Stimulated activated CD4-positive, alpha-beta T cell treated with anti-CD3 and anti-CD28 coated beads, Interleukin-4, amount 100 ng/mL, for 4 hours (primary cell): ENCODE measurements around the gene HOXB4.

ENCODE experiments used
- DNase-seq, 2 experiments: peaks; one replicate each; pipeline ENCODE4 v3.0.0-alpha.2; 2020

The HOXB4 gene

DNA sequence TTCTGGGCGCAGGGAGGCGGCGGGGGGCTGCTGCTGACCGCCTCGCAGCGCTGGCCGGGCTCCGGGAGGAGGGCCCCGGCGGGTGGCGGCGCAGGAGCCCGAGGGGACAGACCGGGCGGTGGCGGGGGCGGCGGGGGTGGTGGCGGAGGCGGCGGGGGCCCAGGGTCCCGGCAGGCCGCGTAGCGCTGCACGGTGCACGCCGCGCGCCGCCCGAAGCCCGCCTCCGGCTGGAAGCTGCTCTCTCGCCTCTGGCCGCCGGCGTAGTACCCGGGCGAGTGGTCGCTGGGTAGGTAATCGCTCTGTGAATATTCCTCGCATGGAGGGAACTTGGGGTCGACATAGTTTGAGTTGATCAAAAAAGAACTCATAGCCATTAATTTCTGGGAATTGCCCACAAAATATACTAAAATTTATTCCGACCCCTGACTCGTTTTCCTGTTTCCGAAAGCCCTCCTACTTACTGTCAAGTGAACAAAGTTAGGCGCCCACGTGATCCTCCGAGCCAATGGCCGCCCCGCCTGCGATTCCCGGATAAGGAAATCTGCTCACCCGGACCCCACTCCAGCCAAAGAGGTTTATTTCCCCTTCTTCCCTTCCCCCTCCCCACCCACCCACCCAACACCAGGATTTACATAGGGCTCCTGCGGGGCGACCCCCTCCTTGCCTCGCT lies at the start of gene HOXB4:
TSS of gene HOXB4 (minus strand) at position 405 of the 670 bp plus-strand sequence. CDS start at position 374, 31 bp downstream.
- DNase-seq, result peak; percentile 53 to 57

DNA sequence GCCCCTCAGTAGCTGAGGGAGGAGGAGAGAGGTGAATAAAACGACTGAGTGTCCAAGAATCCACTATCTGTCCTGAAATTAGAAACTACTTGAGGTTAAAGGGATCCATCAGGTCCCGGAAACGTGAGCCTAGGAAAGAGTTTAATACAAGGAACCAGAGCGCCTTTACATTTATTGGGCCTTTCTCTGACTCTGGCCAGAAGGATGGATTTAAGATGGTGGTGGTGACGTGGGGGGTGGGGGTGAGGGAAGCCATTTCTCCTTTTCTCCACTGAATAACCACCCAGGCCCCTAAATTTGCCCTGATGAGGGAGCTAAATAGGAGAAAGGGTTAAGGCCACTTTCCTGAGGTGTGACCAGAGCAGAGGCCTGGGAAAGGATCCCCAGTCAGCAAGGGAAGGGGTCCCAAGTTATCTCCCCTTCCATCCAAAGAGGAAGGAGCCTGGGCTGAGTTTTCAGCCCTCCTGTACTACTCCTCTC lies 49.0 kb upstream of the HOXB4 start:
- DNase-seq, result no peak

DNA sequence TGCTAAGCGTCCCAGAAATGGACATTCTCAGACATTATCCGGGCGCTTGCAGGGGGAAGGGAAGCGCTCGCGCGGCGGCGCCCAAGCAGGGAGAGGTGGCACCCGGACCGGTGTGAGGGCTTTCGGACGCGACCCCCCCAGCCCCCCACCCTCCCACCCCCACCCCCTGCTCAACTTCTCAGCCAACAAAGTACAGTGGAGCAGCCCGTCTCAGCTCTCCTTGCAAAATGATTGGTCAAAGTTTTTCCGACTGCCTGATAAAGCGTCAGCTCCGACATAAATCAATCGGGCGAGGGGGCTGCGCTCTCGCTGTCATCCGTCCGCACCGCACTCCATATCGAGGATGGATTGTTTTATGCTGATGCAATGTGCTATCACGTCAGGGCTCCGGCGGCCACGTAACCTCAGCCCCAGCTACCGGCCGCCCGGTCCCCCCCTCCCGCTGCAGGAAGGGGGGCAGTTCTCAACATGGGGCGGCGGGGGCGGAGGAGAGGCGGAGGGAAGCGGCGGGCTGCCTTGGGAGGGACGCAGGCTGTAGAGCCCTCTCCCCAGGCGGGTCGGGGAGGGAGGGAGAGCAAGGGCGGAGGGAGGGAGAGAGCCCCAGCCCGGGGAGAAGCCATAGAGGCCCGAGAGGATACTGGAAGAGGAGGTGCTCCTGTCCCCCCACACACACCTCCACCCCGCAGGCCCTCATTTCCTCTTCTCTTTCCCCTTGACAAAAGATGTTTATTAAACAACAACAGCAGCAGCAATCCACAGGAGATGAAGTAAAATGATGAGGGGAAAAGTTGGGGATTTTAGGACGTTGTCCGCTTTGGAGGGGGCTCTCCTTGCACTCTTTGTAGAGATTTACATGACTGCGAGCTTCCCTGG lies 48.3 kb upstream of the HOXB4 start, which contains the start of gene HOXB9:
TSS of gene HOXB9 (minus strand) at position 114 of the 873 bp plus-strand sequence. CDS start at position 25, 89 bp downstream.
- peak; percentile 59 to 70 for DNase-seq

DNA sequence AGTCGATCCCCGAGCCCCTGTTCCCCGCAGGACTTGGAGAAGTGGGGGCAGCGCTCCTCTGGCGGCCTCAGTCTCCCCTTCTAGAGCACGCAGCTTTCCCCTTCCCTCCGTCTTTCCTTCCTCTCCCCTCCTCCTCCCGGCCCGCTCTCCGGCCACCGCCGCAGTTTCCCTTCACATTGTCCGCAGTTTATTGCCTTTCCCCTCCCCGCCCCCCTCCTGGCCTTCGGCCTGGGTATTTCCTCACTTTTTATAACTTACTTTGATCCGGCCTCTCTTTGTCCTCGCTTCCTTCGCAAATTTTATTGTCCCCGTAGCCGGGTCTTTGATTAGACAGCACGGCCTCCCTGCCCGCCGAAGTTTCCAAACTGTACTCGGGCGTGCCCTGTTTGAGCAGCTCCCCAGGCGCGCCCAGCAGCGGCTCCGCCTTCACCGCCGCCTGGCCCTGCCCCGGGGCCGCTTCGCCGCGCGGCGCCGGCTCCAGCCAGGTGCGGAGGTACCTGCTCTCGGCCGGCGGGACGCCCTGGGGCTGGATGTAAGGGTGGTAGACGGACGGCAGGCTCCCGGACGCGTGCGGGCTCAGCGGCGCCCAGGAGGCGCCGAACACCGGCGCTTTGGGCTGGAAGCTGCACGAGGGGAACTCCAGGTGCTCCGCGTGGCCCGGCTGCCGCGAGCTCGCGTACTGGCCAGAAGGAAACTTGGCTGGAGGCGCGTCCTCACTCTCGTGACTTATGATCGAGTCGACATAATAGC lies 47.5 kb upstream of the HOXB4 start:
- DNase-seq, result peak; percentile 40 to 53

DNA sequence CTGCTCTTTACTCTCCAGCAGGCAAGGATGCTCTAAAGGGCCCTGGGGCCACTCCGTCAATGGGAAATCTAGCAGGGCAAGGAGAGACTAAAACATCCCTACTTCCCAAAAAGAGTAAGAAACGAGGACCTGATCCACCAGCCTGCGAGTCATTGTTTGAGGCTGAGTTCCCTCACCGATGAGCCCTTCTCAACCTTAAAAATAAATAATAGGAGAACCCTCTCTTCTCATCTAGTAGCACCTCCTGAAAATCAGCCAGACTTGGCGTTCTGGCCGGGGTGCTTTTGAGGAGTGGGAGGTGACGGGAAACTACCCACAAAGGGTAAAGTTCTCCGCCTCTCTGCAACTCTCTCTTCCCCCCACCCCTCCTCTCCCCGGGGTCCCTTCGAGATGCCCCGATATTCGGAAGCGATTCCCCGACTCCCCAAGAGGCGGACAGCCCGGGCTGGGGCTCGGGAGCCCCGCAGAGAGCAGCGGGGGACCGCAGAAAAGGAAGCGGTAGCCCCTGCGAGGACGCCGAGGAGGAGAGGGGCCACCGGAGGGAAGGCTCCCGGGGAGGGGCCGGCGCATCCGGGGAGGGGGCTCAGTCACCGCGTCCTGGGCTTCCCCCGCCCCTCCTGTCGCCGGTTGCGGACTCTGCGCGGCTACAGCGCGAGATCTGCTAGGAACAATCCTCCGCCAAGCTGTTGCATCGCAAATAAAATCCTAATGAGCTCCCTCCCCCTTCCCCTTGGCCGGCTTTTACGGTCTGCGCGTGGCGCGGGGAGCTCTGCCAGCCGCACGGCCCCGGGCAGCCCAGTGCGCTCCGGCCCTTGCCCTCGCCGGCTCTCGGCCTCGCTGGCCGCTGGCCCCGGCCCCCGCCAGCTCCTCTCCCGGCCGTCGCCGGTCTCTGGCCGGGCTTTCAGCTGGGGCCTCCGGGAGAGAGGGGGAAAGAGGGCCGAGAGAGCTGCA lies 46.7 kb upstream of the HOXB4 start:
- DNase-seq, result no peak

DNA sequence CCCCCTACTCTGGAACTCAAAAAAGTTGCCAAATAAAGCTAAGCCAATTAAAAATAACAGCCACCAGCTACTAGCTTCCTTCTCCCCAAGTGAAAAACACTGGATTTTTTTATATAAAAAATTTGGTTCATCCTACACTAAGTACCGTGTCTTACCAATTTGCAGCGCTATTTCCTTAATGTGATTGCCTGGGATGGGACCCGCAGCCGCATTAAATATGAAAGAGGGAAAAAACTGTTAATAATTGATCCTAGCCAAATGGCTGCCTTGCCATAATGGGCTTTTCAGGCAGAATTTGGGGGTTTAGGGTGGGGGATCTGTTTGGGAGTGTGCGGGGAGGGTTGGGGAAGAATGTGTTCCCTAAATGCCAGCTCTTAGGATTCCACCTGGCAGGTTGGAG lies 46.0 kb upstream of the HOXB4 start:
- DNase-seq, result no peak

DNA sequence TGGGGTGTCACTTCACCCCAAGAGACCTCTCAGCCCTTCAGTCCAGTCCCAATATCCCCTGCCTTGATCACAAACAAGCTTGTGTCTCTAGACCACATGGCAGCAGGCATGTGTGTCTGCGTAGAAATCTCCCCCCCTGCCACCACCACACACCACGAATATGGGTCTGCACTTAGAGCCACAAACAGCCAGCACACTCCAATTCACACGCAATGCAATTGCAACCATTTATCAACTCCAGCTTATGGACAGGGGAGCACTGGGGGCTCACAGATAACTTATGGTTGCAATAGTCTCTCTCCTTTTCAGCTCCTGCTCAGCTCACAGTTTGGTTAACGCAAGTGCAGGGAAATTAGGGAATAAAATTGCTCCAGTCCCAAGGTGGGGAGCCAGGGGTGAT lies 45.4 kb upstream of the HOXB4 start:
- DNase-seq, result no peak

DNA sequence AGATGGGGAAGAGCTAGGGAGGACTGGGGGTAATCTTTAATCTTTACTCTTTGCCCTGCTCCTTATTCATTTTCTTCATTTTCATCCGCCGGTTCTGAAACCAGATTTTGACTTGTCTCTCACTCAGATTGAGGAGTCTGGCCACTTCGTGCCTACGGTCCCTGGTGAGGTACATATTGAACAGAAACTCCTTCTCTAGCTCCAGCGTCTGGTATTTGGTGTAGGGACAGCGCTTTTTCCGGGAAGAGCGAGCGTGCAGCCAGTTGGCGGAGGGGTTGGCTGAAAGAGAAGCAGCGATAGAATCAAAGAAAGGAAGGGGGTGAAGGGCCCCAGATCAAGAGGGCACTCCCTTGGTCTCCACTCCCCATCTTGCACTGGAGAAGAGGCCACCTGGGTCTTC lies 44.7 kb upstream of the HOXB4 start:
- no peak for DNase-seq

DNA sequence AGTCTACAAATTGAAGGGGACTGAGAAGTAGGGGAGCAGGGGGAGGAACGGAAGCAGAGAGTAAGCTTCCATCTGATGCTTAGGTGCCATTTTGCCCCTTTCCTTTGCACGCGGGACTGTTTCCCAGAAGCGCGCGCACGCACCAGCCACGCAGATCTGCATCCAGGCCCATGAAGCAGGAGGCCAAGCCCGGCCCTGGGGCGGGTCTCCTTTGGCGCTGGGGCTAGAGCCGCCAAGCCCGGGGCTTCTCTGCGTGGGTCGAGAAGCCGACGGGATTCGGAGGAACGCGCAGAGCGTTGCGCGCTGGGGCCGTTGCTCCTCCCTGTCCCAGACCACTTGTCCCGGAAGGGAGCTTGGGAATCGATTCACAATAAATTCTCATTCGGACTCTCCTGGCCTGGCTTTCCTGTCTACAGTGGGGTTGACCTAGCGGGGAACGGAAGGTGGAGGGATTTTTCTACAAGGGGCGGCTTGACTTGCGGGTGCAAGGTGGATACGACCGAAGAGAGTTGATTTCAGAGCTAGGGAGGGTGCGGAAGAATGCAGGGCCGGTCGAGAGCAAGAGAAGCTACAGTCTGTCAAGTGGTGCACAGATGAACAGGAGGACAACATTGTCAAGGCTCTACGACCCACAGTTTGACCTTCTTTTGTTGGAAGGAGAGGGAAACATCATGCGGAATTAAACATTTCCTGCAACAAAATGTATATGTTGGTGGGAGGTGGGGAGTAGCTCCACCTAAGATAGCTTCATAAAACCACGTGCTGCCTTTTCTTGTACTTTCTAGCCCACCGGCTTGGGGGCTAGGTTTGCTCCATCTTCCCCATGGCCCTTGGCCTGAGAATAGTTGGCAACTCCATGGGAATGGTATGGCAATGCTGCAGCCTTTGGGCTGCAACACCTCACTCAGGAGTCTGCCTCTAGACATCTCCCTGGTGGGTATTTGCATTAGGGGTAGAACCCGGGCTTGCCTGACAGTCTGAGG lies 43.6 kb upstream of the HOXB4 start:
- DNase-seq, result no peak

DNA sequence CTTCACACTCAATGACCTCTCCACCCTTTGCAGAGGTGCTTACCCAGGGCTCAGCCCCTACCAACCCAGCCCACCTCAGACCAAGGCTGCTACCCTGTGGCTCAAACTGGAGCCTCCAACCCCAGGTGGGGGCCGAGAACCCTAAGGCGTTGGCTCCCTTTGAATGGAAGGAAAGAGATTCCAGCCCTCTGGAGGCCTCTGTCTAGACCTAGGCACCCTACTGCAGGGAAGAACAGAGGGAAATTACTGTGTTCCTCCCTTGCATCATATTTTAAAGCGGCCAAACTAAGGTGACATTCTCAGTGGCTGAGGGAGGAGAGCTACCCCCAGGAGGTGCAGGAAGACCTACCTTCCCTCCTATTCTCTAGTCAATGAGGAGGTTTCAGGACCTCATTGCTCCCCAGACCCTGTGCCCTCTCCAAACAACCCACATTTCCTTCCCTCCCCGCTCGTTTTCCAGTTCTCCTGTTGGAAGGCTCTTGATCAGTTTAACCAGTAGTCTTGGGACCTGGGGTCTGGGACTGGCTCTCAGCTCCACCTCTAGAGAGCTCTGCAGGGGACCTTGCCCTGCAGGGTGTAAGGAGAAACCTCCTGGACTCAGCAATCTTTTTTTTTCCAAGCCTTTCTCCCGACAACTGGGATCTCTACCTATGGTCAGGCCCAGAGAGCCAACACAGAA lies 42.5 kb upstream of the HOXB4 start:
- no peak for DNase-seq

DNA sequence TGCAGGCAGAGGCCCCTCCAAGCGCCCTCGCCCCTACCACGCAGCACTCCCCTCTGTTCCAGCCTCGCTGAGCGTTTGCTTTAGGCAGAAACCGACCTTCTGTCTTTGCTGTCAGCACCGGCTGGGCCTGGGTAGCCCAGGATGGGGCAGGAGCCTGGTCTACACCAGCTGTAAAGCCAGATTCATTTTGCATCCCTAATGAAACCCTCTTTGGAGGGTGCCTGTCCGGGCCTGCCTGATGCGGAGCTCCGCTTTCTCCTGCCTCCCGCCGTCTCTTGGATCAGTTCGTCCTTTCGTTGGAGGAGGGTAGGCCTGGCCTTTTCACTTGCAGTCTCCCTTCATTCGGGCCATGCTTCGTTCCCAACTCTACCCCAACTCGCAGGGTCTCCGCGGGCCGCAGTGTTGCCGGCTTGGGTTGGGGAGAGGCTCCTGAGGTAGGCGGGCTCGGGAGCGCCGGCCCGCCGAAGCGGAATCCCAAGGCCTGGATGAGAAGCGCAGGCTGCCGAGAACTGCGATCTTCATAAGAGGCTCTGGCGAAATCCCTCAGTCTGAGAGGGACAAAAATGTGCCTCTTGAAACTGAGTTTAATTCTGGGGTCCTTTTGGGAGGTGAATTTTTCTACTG lies 41.8 kb upstream of the HOXB4 start:
- no peak for DNase-seq

DNA sequence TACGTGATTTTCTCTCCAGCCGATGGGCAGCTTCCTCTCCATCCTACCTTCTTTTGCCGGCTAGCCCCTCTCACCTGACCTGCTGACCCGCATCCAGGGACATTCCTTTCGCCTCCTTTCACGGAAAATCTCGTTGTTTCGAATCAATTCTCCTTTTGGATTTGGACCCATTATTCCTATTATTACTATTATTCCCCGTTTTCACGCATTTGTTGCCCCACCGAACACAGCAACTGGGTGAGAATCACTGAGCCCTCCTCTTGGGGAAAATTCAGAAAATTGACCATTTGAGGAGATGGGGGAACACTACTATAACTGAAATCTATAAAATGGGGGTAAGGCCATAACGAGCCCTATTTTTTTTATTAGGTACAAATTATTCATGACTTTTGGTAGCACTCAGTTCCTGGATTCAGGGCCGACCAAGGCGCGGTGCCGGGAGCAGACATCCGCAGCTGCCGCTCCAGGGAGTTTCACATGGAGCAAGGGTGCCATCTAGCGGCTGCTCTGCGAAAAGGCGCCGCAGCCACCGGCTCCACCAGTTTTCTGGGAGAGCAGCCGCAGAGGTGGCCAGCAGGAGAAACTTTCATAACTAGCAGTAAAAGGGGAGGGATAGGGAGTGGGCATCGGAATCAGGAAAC lies 40.2 kb upstream of the HOXB4 start:
- DNase-seq, result peak; percentile 73 to 84

DNA sequence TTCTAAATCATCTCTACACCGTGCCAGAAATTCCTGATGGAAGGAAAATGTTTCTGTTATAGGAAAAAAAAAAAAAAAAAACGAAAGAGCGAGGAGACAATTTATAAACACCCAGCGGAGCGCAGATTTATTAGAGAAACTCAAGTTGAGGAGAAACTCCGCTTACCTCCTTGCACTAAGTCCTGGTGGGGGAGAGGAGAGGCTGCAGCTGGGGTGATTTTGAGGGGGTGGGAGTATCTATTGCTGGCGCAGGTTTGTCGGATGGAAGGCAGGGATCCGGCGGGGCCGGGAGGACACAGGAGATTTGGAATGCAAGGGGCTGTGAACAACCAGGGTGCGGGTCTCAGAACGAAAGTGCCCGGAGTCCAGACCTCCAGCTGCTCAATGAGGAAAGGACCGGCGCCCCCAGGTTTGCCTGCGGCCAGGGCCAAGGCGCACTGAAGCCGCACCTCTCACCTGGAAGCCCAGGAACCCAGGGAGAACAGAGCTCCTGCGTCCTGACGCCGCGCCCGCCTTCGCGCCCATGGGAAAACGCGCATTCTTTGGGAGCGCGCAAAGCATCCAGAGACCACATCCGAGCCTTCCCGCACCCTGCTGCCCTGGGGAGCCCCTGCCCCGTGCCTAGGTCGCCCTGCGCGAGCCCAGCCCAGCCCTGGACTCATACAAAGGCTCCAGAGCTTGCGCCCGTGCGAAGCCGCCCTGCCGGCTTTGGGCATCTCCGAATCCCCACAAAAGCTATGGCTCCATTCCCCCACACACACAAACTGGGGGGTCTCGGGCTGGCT lies 39.5 kb upstream of the HOXB4 start:
- no peak for DNase-seq

DNA sequence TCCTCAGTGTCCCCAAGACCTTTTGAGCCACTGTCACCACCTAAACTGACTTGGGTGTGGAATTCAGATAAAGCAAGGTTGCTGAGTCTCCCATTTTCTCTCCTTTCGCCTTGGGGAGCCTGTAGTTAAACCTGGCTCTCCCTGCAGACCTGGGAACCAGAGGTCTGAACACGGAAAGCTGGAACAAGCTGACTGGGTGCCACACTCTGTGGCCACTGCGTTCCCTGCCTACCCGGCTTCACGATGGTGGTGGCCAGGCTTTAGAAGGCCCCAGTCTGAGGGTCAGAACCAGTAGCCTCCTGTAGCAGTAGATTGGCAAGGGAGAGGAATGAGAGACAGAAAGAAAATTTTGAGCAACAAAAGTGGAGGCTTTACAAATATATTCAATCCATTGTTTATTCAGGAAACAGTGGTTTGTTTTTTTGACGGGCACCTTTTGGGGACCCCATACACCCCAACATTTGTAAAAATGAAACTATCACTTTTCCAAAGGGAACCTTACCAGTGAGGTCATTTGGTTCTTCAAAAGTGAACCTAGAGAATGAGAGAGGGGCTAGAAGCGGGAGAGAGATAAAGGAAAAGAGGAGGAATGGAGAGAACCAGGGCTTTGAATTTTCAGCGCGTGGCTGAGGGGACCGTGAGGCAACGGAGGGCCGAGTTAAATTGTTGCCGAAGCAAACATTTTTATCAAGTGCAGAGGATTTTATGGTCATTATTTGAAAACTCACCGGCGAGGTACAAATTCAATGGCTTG lies 38.7 kb upstream of the HOXB4 start:
- DNase-seq, result no peak

DNA sequence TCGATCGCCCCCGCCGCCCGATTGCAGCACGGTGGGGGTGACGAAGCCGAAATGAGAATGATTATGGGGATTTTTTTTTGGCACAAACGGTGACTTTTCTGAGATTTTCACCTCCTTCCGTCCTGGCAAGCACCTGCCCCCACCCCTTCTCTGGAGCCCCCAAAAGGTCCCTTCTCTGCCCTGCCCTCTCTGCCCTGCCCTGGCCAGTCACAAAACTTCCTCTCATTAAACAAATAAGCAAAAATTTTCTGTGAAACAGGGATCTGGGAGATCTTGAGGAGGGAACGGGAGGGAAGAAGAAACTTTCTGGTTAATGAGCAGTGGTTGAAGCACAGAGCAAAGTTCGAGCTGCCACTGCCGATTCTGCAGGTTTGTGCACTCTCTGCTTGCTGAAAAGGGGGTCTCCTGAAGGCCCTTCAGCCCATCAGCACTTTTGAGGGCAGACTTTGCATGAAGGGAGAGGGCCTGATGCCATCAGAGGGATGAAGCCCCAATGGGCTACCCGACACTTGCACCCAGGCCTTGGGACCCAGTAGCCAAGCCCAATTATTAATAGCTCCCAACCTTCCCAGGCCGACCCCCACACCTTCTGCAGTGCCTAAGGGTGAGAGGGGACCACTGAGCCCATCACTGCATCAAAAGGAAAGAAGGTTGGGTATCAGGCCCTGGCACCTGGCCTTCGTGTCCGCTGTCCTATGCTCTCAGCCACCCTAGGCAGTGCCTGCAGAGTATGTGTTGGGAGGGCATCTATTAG lies 38.0 kb upstream of the HOXB4 start:
- DNase-seq, result no peak

DNA sequence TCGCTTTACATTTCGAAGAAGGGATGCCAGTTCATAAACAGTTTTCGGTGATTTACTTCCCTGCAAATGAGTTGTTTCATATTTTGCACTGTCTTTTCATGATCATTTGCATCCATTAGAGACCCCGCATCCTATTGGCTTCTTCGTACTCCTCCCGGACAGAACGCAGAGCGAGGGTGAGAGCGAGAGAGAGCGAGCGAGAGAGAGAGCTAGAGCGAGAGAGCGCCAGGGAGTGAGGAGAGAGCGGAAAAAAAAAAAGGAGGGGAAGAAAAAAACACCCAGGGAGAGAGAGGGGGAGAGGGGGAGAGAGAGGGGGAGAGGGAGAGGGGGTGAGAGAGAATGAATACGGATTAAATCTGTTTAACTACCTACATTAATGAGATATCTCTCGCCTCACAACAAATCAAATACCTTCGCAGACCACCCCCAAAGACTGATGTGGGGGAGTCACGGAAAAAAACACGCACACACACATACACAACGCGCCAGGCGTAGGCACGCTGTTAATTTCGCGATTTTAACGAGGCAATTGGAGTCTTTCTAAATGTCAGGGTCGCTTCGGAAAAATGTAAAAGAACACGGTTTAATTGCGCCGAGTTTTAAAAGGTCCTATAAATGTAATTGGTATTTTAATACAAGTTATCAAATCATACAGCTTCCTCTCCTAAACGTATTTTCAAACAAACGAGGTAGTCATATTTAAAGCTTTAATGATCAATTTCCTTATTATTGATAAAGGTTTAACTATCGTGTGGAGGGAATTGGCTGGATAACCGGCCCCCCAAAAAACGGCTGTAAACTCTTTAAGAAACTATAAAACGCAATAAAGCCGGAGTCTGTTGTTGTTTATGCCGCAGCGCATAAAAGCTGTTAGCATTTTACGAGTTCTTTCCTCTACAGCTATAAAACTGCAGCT lies 37.2 kb upstream of the HOXB4 start, which contains the start of gene HOXB8:
TSS of gene HOXB8 (minus strand) at position 246 of the 916 bp plus-strand sequence. CDS start 588 bp downstream, outside the sequence.
- DNase-seq, result peak in 1 of 2 experiments; percentile 43
